Stomach (tissue), 9 donors: ENCODE measurements around the gene CTSC. TPM values are rescaled to one million over a fixed set of nuclear protein-coding genes. Genes with fewer than 3 reads are reported as not detected.
A peak's percentile ranks its signal among the peaks of the same experiment; 100 is the strongest.

Experiments used
- DNase-seq, 2 donors: peaks; one replicate each; pipeline versions ENCODE4 v3.0.0 to v3.0.0-alpha.2; 2013 to 2019
- H3K27ac ChIP-seq, 5 donors: fragments of 200-600 bp in 4 of 5; sonication (generic) in 4 of 5; one replicate each; pipeline ENCODE4 v1.5.1; 2013 to 2019; ENCODE audit warnings: mild to moderate bottlenecking in 1 of 5, moderate library complexity in 1 of 5
- H3K27me3 ChIP-seq, 3 donors: fragments of 200-600 bp; sonication (generic); one replicate each; pipeline ENCODE4 v1.5.1; 2017 to 2019; ENCODE audit warnings: mixed run types in 1 of 3
- H3K36me3 ChIP-seq, 4 donors: fragments of 200-600 bp; sonication (generic); 1 replicate in 3 of 4; 2 replicates in 1 of 4; pipeline ENCODE4 v1.5.1; 2016 to 2019
- H3K4me1 ChIP-seq, 4 donors: fragments of 200-600 bp; sonication (generic); one replicate each; pipeline ENCODE4 v1.5.1; 2016 to 2019
- H3K4me3 ChIP-seq, 4 donors: fragments of 200-600 bp; sonication (generic) in 3 of 4; one replicate each; pipeline ENCODE4 v1.5.1; 2016 to 2019; ENCODE audit warnings: mild to moderate bottlenecking in 1 of 4
- H3K9me3 ChIP-seq, 4 donors: fragments of 200-600 bp; sonication (generic); one replicate each; pipeline ENCODE4 v1.5.1; 2016 to 2019
- CTCF ChIP-seq, 7 experiments: fragments of 450-650 bp in 4 of 7; fragments of 200-600 bp in 3 of 7; sonication (generic) in 3 of 7; IDR thresholded peaks; one replicate each; pipeline ENCODE4 v1.5.1; 2016 to 2019; ENCODE audit warnings: antibody characterized with exemption in 7 of 7, control low read depth in 2 of 7, mild to moderate bottlenecking in 1 of 7
- EP300 ChIP-seq: sonication (generic); formaldehyde crosslinking; IDR thresholded peaks from one replicate; pipeline ENCODE4 v1.6.1; 2017; ENCODE audit warnings: antibody characterized with exemption
- POLR2A ChIP-seq, 4 donors: fragments of 450-650 bp; IDR thresholded peaks; one replicate each; pipeline ENCODE4 v1.6.1; 2016; ENCODE audit warnings: antibody characterized with exemption in 4 of 4, control low read depth in 2 of 4, mild to moderate bottlenecking in 1 of 4, moderate library complexity in 1 of 4
- POLR2AphosphoS5 ChIP-seq, 3 donors: sonication (generic); formaldehyde crosslinking; IDR thresholded peaks; one replicate each; pipeline ENCODE4 v1.6.1; 2016; ENCODE audit warnings: antibody characterized with exemption in 3 of 3
- WGBS, 5 donors: extraction: QIAGEN DNeasy Blood & Tissue Kit in 3 of 5; methylation state at CpG; one replicate each; pipeline versions ENCODE4 v1.1.5 to v1.1.7; 2013 to 2018; 5-methylcytosine and 5-hydroxymethylcytosine counted together
- intact Hi-C: fragments of 100-400 bp; cut with DNase I; formaldehyde crosslinking; loops from one replicate; pipeline ENCODE4 v1.15.1; 2023; ENCODE audit warnings: low total_unique reads
- polyA plus RNA-seq, 3 donors: library from polyadenylated mRNA; stranded (reverse); fragments of 200-250 nt; gene quantifications; one replicate each; pipeline ENCODE4 v1.2.3, GENCODE V29; 2013
- total RNA-seq, 5 donors: library from RNA; depleted of rRNA; stranded (reverse); fragments of >200 nt; gene quantifications; one replicate each; pipeline versions ENCODE4 v1.1.0 to v1.2.3, GENCODE V29; 2014 to 2016
- donor health status: healthy with polysubstance abuse.
- donor health status: Bipolar disorder and iron deficiency.
- donor health status: healthy.

Gene CTSC
- total and polyA plus RNA-seq, 8 donors, result 6.2 to 127 (median 36.3) TPM

GRCh38 chr11:88359114-88359513 lies 21.6 kb upstream of the CTSC start:
- Histone ChIP-seq H3K27me3 (no peaks in the 10 kb centered on the region), H3K4me1 (peaks cover 0 to 6% (median 0%) of the 10 kb centered on the region in 4 donors), H3K36me3 (no peaks in the 10 kb centered on the region), H3K9me3 (no peaks in the 10 kb centered on the region), H3K27ac (no peak overlapping the region), H3K4me3 (no peak overlapping the region)
- TF ChIP-seq POLR2AphosphoS5 (IDR thresholded peaks at IDR 0.05) (no peak), CTCF (IDR thresholded peaks at IDR 0.05) (no peak), EP300 (no peak)
- WGBS, 5 donors, result 79 to 100% (median 93%) methylated on average over 1 of the region's 1 CpG
- no peak for DNase-seq
- intact Hi-C loops, result no loop called here

GRCh38 chr11:88358040-88358431 lies 20.5 kb upstream of the CTSC start:
- H3K4me1 ChIP-seq, result peaks cover 0 to 10% (median 0%) of the 10 kb centered on the region in 4 donors
- H3K27ac ChIP-seq, result peak overlapping the region in 1 of 5 donors; percentile 18
- no peaks in the 10 kb centered on the region for H3K9me3 ChIP-seq
- H3K36me3 ChIP-seq, result no peaks in the 10 kb centered on the region
- no peak overlapping the region for H3K4me3 ChIP-seq
- WGBS, 5 donors, result 88 to 90% (median 89%) methylated on average over 2 of the region's 2 CpGs
- no peaks in the 10 kb centered on the region for H3K27me3 ChIP-seq
- intact Hi-C loops, result no loop called here
- TF ChIP-seq POLR2A (IDR thresholded peaks at IDR 0.05) (no peak), CTCF (IDR thresholded peaks at IDR 0.05) (no peak), EP300 (no peak), POLR2AphosphoS5 (IDR thresholded peaks at IDR 0.05) (no peak)
- DNase-seq, result no peak

- 63 to 78% (median 66%) methylated on average over 3 of the region's 3 CpGs for WGBS, 5 donors
- no peaks in the 10 kb centered on the region for H3K9me3 ChIP-seq
- H3K27me3 ChIP-seq, result no peaks in the 10 kb centered on the region
- H3K4me1 ChIP-seq, result peaks cover 0 to 10% (median 0%) of the 10 kb centered on the region in 4 donors
- TF ChIP-seq POLR2A (IDR thresholded peaks at IDR 0.05), result no peak
- TF ChIP-seq CTCF (IDR thresholded peaks at IDR 0.05), result no peak
- TF ChIP-seq EP300, result no peak
- TF ChIP-seq POLR2AphosphoS5 (IDR thresholded peaks at IDR 0.05), result no peak
- no peaks in the 10 kb centered on the region for H3K36me3 ChIP-seq
- DNase-seq, result no peak
- peak overlapping the region in 1 of 5 donors; percentile 44 for H3K27ac ChIP-seq
- intact Hi-C loops, result no loop called here
- no peak overlapping the region for H3K4me3 ChIP-seq
Observed at GRCh38 chr11:88357323-88358039, 19.9 kb upstream of the CTSC start.

GRCh38 chr11:88355887-88356286 lies 18.4 kb upstream of the CTSC start:
- Histone ChIP-seq H3K36me3 (no peaks in the 10 kb centered on the region), H3K4me1 (peaks cover 0 to 10% (median 0%) of the 10 kb centered on the region in 4 donors), H3K4me3 (no peak overlapping the region), H3K27me3 (no peaks in the 10 kb centered on the region), H3K9me3 (no peaks in the 10 kb centered on the region), H3K27ac (peak overlapping the region in 1 of 5 donors; percentile 15)
- no peak for DNase-seq
- intact Hi-C loops, result no loop called here
- no peak for TF ChIP-seq CTCF (IDR thresholded peaks at IDR 0.05)
- 43 to 72% (median 70%) methylated on average over 2 of the region's 2 CpGs for WGBS, 5 donors
